SJCRH30 (cell line): ENCODE measurements around the gene WWOX. TPM values are rescaled to one million over a fixed set of nuclear protein-coding genes. Genes with fewer than 3 reads are reported as not detected.

Experiments used
- DNase-seq, 2 experiments: peaks; one replicate each; pipeline ENCODE4 v3.0.0-alpha.2; 2015 to 2020
- H3K27ac ChIP-seq: fragments of 250-450 bp; sonication (Bioruptor Pico); 2 replicates; pipeline ENCODE4 v1.5.1; 2020; ENCODE audit warnings: mild to moderate bottlenecking, moderate library complexity
- H3K27me3 ChIP-seq: fragments of 250-450 bp; sonication (Bioruptor Pico); 2 replicates; pipeline ENCODE4 v1.5.1; 2020; ENCODE audit warnings: mild to moderate bottlenecking, moderate library complexity
- H3K36me3 ChIP-seq: fragments of 250-450 bp; sonication (Bioruptor Pico); 2 replicates; pipeline ENCODE4 v1.5.1; 2020; ENCODE audit warnings: mild to moderate bottlenecking, moderate library complexity
- H3K4me1 ChIP-seq: fragments of 250-450 bp; sonication (Bioruptor Pico); 2 replicates; pipeline ENCODE4 v1.5.1; 2020; ENCODE audit warnings: mild to moderate bottlenecking, moderate library complexity
- H3K4me3 ChIP-seq: fragments of 250-450 bp; sonication (Bioruptor Pico); 2 replicates; pipeline ENCODE4 v1.5.1; 2020; ENCODE audit warnings: mild to moderate bottlenecking, moderate library complexity
- H3K9me3 ChIP-seq: fragments of 250-450 bp; sonication (Bioruptor Pico); replicated peaks from 2 replicates; pipeline ENCODE4 v1.5.1; 2020; ENCODE audit warnings: mild to moderate bottlenecking, moderate library complexity
- total RNA-seq: library from RNA; depleted of rRNA; stranded (reverse); fragments of >200 nt; shearing (Covaris generic); gene quantifications from 2 replicates; pipeline ENCODE4 v1.2.3, GENCODE V29; 2014

WWOX gene
- total RNA-seq, 1 experiment from 2014 or later: 16.4 TPM

DNA sequence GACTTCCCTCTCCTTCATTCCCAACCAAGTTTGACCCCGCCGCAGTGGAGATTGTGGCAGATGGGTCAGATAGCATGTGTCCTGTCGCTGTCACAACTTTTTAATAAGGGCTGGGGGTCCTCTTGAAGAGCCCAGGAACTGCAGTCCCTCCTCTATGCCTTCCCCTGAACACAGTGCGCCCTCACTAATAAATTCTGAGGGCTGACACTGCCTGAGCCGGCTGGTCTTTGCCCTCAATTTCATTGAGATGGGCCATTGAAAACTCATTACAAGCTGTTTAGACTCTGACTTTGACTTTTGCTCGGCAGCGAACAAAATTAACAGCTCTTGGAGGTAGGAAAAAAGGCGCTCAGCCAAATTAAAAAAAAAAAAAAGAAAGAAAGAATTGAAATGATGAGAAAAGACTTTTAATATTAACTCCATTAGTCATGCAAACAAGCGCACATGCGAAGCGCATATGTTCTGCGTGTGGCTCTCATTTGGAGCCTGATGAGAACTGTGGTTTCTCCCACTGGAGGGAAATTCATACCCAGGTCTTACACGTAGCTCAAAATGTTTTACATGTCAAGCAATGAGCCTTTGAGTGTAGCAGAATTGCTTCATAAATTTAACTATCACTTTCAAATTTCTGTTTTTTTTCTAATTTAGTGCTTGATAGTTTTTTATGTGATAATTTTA, 704.7 kb downstream of the WWOX start:
- H3K36me3 ChIP-seq: no peaks in the 10 kb centered on the region
- H3K27ac ChIP-seq: no peak overlapping the region
- peaks cover 10% of the 10 kb centered on the region for H3K4me1 ChIP-seq

DNA sequence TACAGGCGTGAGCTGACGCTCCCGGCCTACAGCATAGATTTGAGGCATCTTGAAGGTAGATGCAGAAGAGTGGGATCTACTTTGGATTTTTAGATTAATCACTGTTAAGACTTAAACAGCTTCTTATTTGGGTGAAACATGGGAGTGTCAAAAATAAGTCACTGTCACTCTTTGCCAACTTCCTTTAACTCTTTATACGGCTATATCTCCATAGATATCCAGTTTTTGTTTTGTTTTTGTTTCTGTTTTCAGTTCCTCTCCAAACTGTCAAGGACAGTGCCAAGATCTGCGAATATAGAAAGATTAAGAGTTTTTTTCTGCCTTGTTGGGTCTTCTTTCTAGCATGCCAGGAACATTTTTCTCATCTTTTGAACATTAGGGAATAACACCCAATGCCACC, 706.1 kb downstream of the WWOX start:
- no peak overlapping the region for H3K4me3 ChIP-seq
- H3K27ac ChIP-seq: no peak overlapping the region
- DNase-seq: no peak
- H3K36me3 ChIP-seq: no peaks in the 10 kb centered on the region
- no peaks in the 10 kb centered on the region for H3K27me3 ChIP-seq
- peaks cover under 1% of the 10 kb centered on the region; the same call in 1 of the 2 replicates for H3K4me1 ChIP-seq
- no peaks in the 10 kb centered on the region for H3K9me3 ChIP-seq

More for the DNA sequence above, 704.7 kb downstream of the WWOX start:
- H3K27me3 ChIP-seq: no peaks in the 10 kb centered on the region
- H3K4me3 ChIP-seq: no peak overlapping the region
- no peaks in the 10 kb centered on the region for H3K9me3 ChIP-seq
- no peak for DNase-seq

DNA sequence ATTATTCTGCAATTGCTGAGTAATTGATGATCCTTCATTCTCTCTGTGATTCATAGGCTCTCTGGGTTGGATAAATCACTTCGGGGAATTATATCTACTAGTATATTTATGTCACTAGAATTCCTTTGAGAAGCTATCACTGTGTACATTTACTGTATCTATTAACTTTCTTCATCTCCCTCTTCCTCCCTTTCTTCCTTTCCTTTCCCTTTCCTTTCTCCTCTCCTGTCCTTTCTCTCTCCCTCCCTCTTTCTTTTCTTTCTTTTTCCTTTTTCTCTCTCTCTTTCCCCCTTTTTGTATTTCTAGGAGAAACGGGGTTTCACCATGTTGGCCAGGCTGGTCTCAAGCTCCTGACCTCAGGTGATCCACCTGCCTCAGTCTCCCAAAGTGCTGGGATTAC, 711.8 kb downstream of the WWOX start:
- no peak overlapping the region for H3K27ac ChIP-seq
- no peaks in the 10 kb centered on the region for H3K27me3 ChIP-seq
- no peak for DNase-seq
- H3K4me3 ChIP-seq: no peak overlapping the region
- no peaks in the 10 kb centered on the region for H3K4me1 ChIP-seq
- no peaks in the 10 kb centered on the region for H3K9me3 ChIP-seq
- H3K36me3 ChIP-seq: no peaks in the 10 kb centered on the region

DNA sequence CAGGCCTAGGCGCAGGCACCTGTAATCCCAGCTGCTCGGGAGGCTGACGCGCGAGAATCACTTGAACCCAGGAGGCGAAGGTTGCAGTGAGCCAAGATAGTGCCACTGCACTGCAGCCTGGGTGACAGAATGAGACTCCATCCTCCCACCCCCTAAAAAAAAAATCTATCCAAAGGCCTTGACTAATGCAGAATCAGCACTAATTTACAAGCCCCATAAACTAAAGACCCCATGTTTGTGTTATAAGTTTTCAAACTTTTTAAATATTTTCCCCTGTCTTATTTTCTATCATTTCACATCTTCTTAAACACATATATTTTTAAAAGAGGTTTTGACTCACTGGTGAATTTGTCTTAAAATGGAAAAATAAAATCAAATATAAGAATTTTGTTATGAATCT, 713.1 kb downstream of the WWOX start:
- no peak for DNase-seq
- H3K9me3 ChIP-seq: no peaks in the 10 kb centered on the region
- H3K4me1 ChIP-seq: no peaks in the 10 kb centered on the region
- H3K36me3 ChIP-seq: no peaks in the 10 kb centered on the region
- no peak overlapping the region for H3K4me3 ChIP-seq
- H3K27me3 ChIP-seq: no peaks in the 10 kb centered on the region
- H3K27ac ChIP-seq: no peak overlapping the region

DNA sequence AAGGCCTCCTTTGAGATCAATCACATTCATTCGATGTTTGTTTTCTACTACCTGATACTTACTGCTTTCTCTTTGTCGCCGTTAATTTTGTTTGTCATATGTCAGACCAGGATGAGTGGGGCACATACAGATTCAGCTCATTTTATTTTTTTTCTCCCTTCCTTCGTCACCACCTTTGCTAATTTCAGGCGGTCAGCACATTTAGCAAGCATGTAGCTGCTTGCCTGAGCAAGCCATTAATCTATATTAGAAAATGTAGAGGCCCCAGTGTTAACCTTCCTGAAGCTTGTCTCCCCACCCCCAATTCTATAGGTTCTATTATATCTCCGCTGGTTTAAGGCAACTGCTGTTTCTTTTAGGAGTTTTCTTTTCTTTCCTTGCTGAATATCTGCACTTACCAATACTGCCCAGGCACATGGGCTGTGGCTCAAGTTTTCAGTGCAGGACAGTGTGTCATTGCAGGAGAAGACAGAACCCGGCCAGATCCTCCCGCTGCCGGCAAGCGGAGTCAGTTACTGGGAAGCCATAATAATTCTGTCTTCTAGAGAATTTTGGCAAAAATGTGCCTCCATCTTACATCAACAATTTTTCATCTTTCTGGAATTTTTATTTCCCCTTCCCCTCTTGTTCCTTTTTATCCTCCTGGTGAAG, 714.3 kb downstream of the WWOX start:
- Histone ChIP-seq H3K9me3 (no peaks in the 10 kb centered on the region), H3K4me1 (no peaks in the 10 kb centered on the region), H3K36me3 (no peaks in the 10 kb centered on the region), H3K4me3 (no peak overlapping the region), H3K27me3 (no peaks in the 10 kb centered on the region), H3K27ac (no peak overlapping the region)
- no peak for DNase-seq

DNA sequence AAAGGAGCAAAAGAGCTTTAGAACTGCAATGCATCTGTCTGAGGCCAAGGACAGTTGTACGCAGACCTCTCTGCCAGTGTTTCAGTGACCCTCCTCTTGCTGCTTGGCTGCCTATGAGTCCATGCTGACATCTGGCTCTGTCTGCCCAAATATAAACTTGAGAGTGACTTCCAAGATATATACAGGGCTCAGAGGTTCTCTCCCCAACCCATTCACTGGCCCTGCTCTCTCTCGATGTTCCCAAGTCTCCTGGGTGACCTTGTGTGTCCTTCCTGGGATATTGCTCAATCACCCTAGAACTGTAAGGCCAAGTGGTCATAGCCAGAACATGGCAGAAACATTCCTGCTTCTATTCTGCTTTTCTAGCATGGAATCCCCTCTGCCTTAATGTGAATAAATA, 716.3 kb downstream of the WWOX start:
- no peaks in the 10 kb centered on the region for H3K27me3 ChIP-seq
- H3K27ac ChIP-seq: no peak overlapping the region
- no peak for DNase-seq
- H3K4me3 ChIP-seq: no peak overlapping the region
- H3K9me3 ChIP-seq: no peaks in the 10 kb centered on the region
- no peaks in the 10 kb centered on the region for H3K4me1 ChIP-seq
- no peaks in the 10 kb centered on the region for H3K36me3 ChIP-seq

DNA sequence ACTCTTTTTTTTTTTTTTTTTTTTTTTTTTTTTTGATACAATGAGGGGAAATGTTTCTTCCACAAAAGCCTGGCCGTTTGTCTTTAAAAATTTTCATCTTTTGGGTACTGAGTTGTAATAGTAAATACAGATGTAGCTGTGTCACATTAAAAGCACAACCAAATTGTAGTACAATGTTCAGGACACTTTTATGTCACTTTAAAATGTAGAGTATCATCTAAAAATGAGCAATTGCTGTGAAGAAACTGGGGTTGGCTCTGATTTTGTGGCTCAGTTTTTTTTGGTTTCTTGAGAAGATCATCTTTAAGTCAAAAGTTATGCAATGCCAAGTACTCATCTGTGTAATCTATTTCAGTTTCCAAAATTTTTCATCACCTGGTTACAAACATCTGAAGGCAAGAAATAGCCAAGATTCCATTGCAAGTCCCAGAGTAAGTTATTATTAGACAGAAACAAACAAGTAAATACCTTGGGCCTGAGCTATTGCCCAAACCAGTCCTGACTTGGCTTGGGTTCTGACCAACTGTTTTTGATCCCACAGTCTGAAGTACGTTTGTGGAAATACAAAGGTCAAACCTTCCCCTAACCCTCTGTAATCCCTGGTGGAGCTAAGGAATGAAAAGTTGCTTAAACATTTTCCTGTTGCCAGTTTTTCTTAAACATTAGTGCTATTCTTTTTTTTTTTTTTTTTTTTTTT, 717.2 kb downstream of the WWOX start:
- Histone ChIP-seq H3K4me3 (no peak overlapping the region), H3K9me3 (no peaks in the 10 kb centered on the region), H3K4me1 (no peaks in the 10 kb centered on the region), H3K27me3 (no peaks in the 10 kb centered on the region), H3K27ac (no peak overlapping the region), H3K36me3 (no peaks in the 10 kb centered on the region)
- no peak for DNase-seq

DNA sequence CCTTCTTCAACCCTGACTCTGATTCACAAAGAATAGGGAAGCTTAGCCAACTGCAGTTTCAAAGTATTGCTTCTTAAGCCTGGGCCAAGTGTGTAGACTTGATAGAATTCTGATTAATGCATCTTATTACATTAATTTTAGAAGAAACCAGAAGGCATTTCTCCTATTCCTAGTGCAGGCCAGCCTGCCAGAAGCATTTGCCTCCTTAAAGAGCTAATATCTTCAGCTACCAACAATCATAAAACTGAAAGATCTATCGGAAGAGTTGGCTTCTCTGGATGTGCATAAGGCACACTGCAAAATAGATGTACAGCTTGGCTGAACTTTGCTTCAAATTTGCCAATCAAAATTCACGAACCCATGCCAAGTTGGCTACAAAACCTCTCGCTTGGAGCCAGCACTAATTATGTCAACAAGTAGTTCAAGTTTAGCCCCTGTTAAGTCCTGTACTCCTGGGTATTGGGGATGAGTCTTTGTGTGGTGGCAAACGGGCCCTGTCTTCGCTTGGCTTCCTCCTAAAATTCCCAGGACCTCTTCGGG, 717.8 kb downstream of the WWOX start:
- Histone ChIP-seq H3K36me3 (no peaks in the 10 kb centered on the region), H3K9me3 (no peaks in the 10 kb centered on the region), H3K27ac (no peak overlapping the region), H3K27me3 (no peaks in the 10 kb centered on the region), H3K4me3 (no peak overlapping the region), H3K4me1 (no peaks in the 10 kb centered on the region)
- DNase-seq: no peak

DNA sequence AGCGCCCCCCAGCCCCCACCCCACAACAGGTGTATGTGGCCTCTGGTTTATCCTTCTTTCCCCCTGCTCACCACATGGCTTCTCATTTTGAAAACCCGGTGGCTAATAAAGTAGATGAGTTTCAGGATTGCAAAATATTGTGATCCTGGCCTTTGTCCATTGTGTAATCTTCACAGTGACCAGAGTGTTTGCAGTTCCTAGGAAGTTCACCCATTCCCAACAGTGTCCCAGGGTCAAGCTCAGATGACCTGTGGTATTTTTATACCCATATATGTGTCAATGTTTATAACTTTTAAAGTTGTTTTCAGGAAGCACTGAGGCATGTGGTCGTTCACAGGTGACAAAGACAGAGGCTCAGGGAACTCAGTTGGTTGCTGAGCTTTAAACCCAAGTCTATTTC, 721.9 kb downstream of the WWOX start:
- Histone ChIP-seq H3K36me3 (no peaks in the 10 kb centered on the region), H3K4me3 (no peak overlapping the region), H3K27me3 (no peaks in the 10 kb centered on the region), H3K9me3 (no peaks in the 10 kb centered on the region), H3K27ac (no peak overlapping the region), H3K4me1 (no peaks in the 10 kb centered on the region)
- DNase-seq: no peak

DNA sequence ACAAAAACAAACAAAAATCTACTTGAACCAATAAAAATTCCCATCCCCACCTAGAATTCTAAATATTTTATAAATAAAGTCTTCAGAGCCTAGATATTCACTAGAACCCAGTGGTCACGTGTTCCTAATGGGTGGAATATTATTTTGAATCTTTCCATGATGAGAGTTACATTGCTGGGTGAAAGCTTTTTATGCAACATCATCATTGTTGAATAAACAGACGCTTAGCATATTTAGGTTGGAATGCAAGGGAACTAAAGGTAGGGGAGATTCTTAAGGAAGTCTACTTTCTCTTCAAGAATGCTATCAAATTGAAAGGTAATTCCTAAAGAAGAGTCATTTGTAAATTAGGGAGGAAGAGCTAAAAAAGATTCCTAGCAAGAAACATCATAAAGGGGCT, 723.1 kb downstream of the WWOX start:
- Histone ChIP-seq H3K4me1 (no peaks in the 10 kb centered on the region), H3K27ac (no peak overlapping the region), H3K36me3 (no peaks in the 10 kb centered on the region), H3K4me3 (no peak overlapping the region), H3K9me3 (no peaks in the 10 kb centered on the region), H3K27me3 (no peaks in the 10 kb centered on the region)
- no peak for DNase-seq

DNA sequence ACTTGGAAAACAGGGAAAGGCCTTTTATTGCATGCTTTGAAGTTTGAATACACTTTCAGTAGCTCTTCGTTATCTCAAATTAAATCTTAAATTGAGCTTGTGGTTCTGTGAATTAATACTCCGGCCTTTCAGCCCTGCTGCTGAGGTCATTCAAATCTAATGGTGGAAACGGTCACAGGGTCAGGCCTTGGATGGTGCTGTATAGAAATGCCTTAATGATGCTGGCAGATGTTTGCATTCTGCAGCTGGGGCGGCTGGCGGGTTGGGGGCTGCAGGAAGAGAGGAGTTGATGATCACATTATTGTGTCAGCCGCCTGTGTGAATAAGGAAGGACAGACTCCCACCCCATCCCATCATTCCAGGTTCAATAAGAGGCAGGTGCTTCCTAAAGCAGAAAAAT, 723.6 kb downstream of the WWOX start:
- H3K36me3 ChIP-seq: no peaks in the 10 kb centered on the region
- DNase-seq: no peak
- no peaks in the 10 kb centered on the region for H3K9me3 ChIP-seq
- no peaks in the 10 kb centered on the region for H3K4me1 ChIP-seq
- no peaks in the 10 kb centered on the region for H3K27me3 ChIP-seq
- H3K4me3 ChIP-seq: no peak overlapping the region
- no peak overlapping the region for H3K27ac ChIP-seq

DNA sequence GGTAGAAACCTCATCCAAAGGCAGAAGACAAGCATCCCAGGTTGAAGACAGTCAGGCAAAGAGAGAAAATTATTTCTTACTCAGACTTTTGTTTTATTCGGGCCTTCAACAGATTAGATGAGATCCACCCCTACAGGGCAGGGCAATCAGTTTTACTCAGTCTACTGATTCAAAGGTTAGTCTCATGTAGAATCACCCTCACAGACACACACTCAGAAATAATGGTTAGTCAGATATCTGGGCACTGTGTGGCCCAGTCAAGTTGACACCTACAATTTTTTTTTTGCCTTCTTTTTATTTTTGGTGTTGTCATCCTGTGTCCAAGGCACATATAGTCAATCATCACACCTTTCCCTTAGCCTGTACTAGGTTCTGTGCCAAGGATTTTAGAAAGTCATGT, 729.8 kb downstream of the WWOX start:
- H3K27ac ChIP-seq: no peak overlapping the region
- no peaks in the 10 kb centered on the region for H3K9me3 ChIP-seq
- no peaks in the 10 kb centered on the region for H3K36me3 ChIP-seq
- no peaks in the 10 kb centered on the region for H3K4me1 ChIP-seq
- no peaks in the 10 kb centered on the region for H3K27me3 ChIP-seq
- H3K4me3 ChIP-seq: no peak overlapping the region
- DNase-seq: no peak

DNA sequence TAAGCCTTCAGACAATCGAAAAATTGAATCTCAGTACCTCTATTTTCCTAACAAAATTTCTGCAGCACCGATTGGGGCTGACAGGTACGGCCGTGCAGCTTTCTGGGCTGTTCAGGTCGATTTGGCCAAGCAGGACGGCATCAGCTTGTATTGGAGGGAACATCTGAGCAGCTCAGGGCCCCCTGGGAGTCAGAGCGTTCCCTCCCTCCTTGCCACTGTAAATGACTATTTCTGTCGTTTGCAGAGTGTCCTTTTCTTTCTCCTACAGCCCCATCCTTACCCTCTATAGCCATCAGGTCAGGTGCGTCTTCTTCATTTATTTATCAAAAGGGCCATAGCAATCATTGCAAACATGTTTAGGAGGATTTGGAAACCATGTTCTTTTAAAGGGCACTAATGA, 731.1 kb downstream of the WWOX start:
- no peaks in the 10 kb centered on the region for H3K36me3 ChIP-seq
- H3K27me3 ChIP-seq: no peaks in the 10 kb centered on the region
- no peaks in the 10 kb centered on the region for H3K9me3 ChIP-seq
- no peak for DNase-seq
- H3K27ac ChIP-seq: no peak overlapping the region
- no peaks in the 10 kb centered on the region for H3K4me1 ChIP-seq
- no peak overlapping the region for H3K4me3 ChIP-seq

DNA sequence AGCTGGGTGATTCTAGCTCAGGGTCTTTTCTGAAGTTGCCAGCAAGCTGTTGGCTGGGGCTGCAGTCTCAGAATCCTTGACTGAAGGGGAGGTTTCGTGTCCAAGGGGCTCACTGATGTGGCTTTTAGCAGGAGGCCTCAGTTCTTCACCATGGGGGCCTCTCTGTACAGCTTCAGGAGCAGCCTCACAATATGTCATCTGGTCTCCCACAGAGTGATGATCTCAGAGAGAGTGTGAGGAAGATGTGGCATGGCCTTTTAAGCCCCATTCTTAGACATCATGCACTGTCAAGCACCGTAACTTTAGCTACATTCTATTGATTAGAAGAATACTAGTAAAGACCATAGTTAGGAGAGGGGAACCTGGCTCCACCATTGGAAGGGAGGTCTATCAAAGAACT, 732.6 kb downstream of the WWOX start:
- Histone ChIP-seq H3K4me1 (no peaks in the 10 kb centered on the region), H3K4me3 (no peak overlapping the region), H3K36me3 (no peaks in the 10 kb centered on the region), H3K27ac (no peak overlapping the region), H3K9me3 (no peaks in the 10 kb centered on the region), H3K27me3 (no peaks in the 10 kb centered on the region)
- no peak for DNase-seq

DNA sequence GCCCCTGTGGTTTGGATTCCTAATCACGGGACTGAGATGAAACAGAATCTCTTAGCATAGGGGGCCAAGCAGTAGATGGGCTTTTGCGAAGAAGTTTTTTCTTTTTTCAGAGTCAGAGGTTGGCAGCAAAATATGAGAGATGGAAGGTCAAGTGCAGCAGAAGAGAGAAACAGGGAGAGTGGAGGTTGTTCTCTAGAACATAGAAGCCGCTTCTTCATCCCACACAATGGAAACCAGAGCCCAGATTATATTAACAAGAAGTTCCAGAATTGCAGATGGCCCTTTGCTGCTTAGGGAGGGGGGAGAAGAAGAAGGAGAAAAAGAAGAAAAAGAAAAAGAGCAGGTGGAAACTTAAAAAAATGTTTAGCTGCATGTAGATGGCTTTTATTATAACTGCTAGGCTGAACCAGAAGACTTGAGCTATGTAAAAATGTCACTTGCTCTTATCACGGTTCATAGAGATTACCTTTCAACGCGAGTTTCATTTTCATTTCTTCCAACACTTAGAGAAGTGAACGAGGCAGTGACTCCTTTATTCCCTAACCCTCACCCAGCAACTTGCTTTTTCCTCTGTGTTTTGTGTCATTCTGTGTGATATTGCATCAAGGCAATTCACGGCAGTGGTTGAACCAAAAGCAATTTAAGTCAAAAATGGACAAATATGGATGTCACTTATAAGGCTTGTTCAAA, 737.5 kb downstream of the WWOX start:
- H3K4me3 ChIP-seq: no peak overlapping the region
- H3K4me1 ChIP-seq: no peaks in the 10 kb centered on the region
- no peaks in the 10 kb centered on the region for H3K27me3 ChIP-seq
- H3K36me3 ChIP-seq: no peaks in the 10 kb centered on the region
- no peak for DNase-seq
- no peaks in the 10 kb centered on the region for H3K9me3 ChIP-seq
- no peak overlapping the region for H3K27ac ChIP-seq
